ENCODE measurements around the gene HLX.

The HLX gene

DNA sequence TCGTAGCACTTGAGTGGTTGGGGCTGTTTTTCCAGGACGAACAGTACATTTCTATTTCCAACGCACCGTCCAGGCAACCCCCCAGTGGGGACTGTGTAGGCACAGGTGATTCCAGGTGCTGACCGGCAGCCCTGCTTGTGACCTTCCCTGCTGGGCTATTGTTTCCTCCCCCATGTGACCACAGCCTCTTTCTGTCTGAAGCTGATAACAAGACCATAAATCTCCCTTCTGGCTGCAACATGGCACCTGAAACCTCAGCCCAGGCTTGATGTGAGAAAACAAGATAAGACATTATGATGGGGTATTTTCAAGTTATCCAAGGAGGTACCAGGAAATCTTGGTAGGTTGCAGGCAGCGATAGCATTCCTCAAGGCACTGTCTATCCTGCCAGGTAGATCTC is 48.2 kb downstream of the HLX start:
- DNase-seq: no peak

DNA sequence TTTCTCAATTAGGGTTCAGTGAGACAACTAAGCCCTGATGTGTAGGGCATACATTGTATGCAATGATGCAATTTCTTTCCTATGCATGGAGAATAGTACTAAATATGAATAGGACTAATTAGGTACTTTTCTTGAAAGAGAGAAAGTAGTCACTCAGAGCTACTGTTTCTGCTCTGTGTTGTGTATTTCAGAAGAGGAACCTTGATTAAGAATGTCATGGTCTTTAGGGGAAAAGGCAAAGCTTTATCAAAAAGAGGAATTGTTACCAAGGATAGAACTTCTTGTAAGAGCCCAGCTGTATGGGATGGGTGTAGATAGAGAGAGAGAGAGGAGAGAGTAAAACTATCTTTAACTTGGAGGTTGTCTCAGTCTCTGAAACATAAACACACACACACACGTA is 49.1 kb downstream of the HLX start:
- DNase-seq: no peak

DNA sequence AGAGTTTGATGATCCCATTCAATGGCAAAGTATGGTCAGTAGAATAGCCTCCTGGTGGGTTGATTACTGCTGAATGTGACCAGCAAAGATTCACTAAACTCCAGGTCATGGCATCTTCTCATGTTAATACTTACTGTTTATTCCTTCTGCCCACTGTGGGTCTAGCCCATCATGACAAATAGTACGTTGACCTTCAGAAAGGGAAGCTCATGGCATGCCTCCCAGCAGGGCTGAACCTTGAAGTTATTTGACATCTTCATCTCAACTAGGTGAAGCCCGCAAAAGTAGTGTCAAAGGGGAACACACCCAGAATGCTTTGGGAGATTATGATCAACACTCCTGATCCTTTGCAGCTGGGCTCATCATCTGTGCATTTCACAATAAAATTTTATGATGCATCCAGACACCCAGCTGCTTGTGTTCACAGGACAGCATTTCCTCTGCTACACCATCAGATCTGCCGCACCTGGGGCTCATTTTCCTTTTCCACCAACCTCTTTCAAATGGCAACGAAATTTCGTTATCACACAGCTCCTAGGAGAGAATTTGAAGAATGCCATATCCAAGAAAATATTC is 49.6 kb downstream of the HLX start:
- no peak for DNase-seq

DNA sequence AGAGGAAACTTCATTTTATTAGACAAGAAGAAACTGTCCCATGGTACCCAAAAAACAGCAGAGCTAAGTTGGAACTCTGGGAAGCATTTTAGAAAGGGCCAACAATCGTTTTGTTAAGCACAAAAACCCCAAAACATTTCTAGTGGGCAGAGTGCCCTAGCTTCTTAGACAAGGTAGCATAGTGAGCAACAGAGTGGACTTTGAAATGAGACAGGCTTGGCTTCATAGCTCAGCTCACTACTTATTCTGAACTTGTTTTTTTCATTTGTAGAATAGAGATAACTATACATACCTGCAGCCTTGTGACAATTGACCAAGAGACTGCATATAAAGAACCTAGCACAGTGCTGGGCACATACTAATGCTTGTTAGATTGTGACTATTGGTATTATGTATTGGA is 50.1 kb downstream of the HLX start:
- no peak for DNase-seq
